Heart right ventricle (tissue), 16 donors: ENCODE results near the gene IFITM1. TPM values are rescaled to one million over a fixed set of nuclear protein-coding genes. Genes with fewer than 3 reads are reported as not detected.

Source experiments
- ATAC-seq, 8 donors: fragments of 200-7000 bp; cut with Tn5 transposase; one replicate each; pipeline ENCODE4 v1.9.1; 2020; ENCODE audit warnings: mild to moderate bottlenecking in 8 of 8, moderate library complexity in 8 of 8, moderate number of reproducible peaks in 1 of 8
- DNase-seq, 2 donors: peaks; one replicate each; pipeline ENCODE4 v3.0.0-alpha.2; 2020
- H3K27ac ChIP-seq, 10 donors: fragments of 200-600 bp; sonication (generic) in 2 of 10; one replicate each; pipeline versions ENCODE4 v1.5.0 to v1.8.0; 2020 to 2022; ENCODE audit warnings: mild to moderate bottlenecking in 3 of 10
- H3K27me3 ChIP-seq, 7 donors: fragments of 200-600 bp; one replicate each; pipeline ENCODE4 v1.8.0; 2021 to 2022; ENCODE audit warnings: mild to moderate bottlenecking in 2 of 7
- H3K36me3 ChIP-seq, 9 donors: fragments of 200-600 bp; sonication (generic) in 1 of 9; one replicate each; pipeline versions ENCODE4 v1.5.0 to v1.8.0; 2020 to 2022; ENCODE audit warnings: mild to moderate bottlenecking in 2 of 9
- H3K4me1 ChIP-seq, 9 donors: fragments of 200-600 bp; sonication (generic) in 1 of 9; one replicate each; pipeline versions ENCODE4 v1.5.0 to v1.8.0; 2020 to 2022; ENCODE audit warnings: mild to moderate bottlenecking in 4 of 9
- H3K4me3 ChIP-seq, 10 donors: fragments of 200-600 bp; sonication (generic) in 2 of 10; one replicate each; pipeline versions ENCODE4 v1.5.0 to v1.8.0; 2020 to 2022; ENCODE audit warnings: mild to moderate bottlenecking in 7 of 10, moderate library complexity in 2 of 10
- H3K9me3 ChIP-seq, 11 donors: fragments of 200-600 bp in 10 of 11; sonication (generic) in 2 of 11; one replicate each; pipeline versions ENCODE4 v1.5.0 to v1.8.0; 2013 to 2022; ENCODE audit warnings: mild to moderate bottlenecking in 2 of 11, control low read depth in 1 of 11, moderate library complexity in 1 of 11
- CTCF ChIP-seq, 9 donors: fragments of 200-600 bp; sonication (generic) in 2 of 9; IDR thresholded peaks; one replicate each; pipeline versions ENCODE4 v1.5.0 to v1.8.0; 2021 to 2022; ENCODE audit warnings: antibody characterized with exemption in 9 of 9, mild to moderate bottlenecking in 5 of 9, moderate library complexity in 1 of 9
- WGBS, 2 donors: extraction: QIAGEN DNeasy Blood & Tissue Kit; methylation state at CpG; one replicate each; pipeline ENCODE4 v1.1.7; 2013; ENCODE audit warnings: inconsistent platforms in 1 of 2; 5-methylcytosine and 5-hydroxymethylcytosine counted together
- intact Hi-C, 10 donors: fragments of 100-400 bp; cut with DNase I; formaldehyde crosslinking; loops; one replicate each; pipeline versions ENCODE4 v1.11.1 to v1.14.2; 2022
- polyA plus RNA-seq, 2 donors: library from polyadenylated mRNA; stranded (reverse); fragments of 200-250 nt; gene quantifications; one replicate each; pipeline ENCODE4 v1.2.3, GENCODE V29; 2013
- total RNA-seq, 10 donors: library from RNA; stranded (reverse); fragmentation: NEBNext Ultra II Directional in 3 of 10; extraction: Animal tissue kit (Norgen Biotek cat#: 25700) in 3 of 10; gene quantifications; one replicate each; pipeline versions ENCODE4 v1.2.1 to v1.2.4, GENCODE V29; 2021 to 2023
- donor health status: Arrhythmogenic right ventricular cardiomyopathy.
- donor health status: ischemic (EF 13 %, LVEDD 7.1; RV severe dilation, severe dysfunction).
- donor health status: healthy with polysubstance abuse.
- donor health status: DM: no; HTN: yes; CAD: no.
- donor health status: DM: no; HTN: no; CAD: no.
- donor health status: ischemic (EF 25% LVEDD 6.9; RV normal size, moderate dysfunction).
- donor health status: ischemic (EF 25% LVEDD 5.7; RV mildly dilated, moderate dysfunction).
- donor health status: healthy.
- donor health status: DM: yes; HTN: yes; CAD: no.
- donor health status: Ischemic cardiomyopathy.
- donor health status: ischemic (EF 35%, LVEDD 5.7; RV mildly dilated, moderate dysfunction).
- donor health status: nonischemic (EF 11% LVEDD 7.7; RV severe dilation, severe dysfunction).
- donor health status: DM: yes; HTN: yes; CAD: no.
- donor health status: PGD.
- donor health status: ischemic (EF 29% LVEDD 5.4; RV normal size, mild dysfunction).
- donor health status: nonischemic (EF 23%, LVEDD 6.1; RV moderate dilation, normal function).

The IFITM1 gene
- total and polyA plus RNA-seq, 12 donors, result 51.6 to 427 (median 120) TPM

GRCh38 chr11:304915-305843 is 8.7 kb upstream of the IFITM1 start:
- peaks cover 0 to 10% (median 0%) of the 10 kb centered on the region in 9 donors for H3K36me3 ChIP-seq
- intact Hi-C loops, result loop anchor here in 5 of 10 donors (5.0 to 10.0 kb wide), 3 partner anchors 50 to 147 kb away; partner anchors contain the start of gene PTDSS2 (in 1 of the 5)
- H3K4me1 ChIP-seq, result peaks cover 5 to 51% (median 25%) of the 10 kb centered on the region in 9 donors
- H3K27ac ChIP-seq, result peak overlapping the region in 6 of 10 donors; percentile 15 to 97 (median 87)
- peaks cover 0 to 25% (median 6%) of the 10 kb centered on the region in 7 donors for H3K27me3 ChIP-seq
- DNase-seq (peak; percentile 58 to 79), ATAC-seq (peak in 5 of 8 donors; percentile 11 to 34 (median 24))
- peak overlapping the region in 1 of 10 donors; percentile 9 for H3K4me3 ChIP-seq
- peak; percentile 47 to 79 (median 67) for TF ChIP-seq CTCF (IDR thresholded peaks at IDR 0.05)
- 33 to 36% methylated on average over 19 of the region's 19 CpGs for WGBS, 2 donors
- no peaks in the 10 kb centered on the region for H3K9me3 ChIP-seq

- WGBS, 2 donors, result 86 to 87% methylated on average over 10 of the region's 10 CpGs
- H3K27ac ChIP-seq, result peak overlapping the region in 8 of 10 donors; percentile 15 to 97 (median 88)
- DNase-seq, result no peak
These were observed 8.0 kb upstream of the IFITM1 start for GRCh38 chr11:305844-306211.

GRCh38 chr11:306645-307371 is 7.0 kb upstream of the IFITM1 start:
- peaks cover 5 to 49% (median 27%) of the 10 kb centered on the region in 9 donors for H3K4me1 ChIP-seq
- H3K9me3 ChIP-seq, result no peaks in the 10 kb centered on the region
- WGBS, 2 donors, result 90% methylated on average over 17 of the region's 17 CpGs
- TF ChIP-seq CTCF (IDR thresholded peaks at IDR 0.05), result no peak
- DNase-seq (peak in 1 of 2 donors; percentile 19), ATAC-seq (no peak)
- intact Hi-C loops, result loop anchor here in 2 of 10 donors (5.0 to 10.0 kb wide), 2 partner anchors 48 to 50 kb away; no protein-coding TSS in a partner anchor
- peak overlapping the region; percentile 66 to 97 (median 88) for H3K27ac ChIP-seq
- H3K4me3 ChIP-seq, result peak overlapping the region in 2 of 10 donors; percentile 70 to 71
- H3K36me3 ChIP-seq, result peaks cover 0 to 10% (median 0%) of the 10 kb centered on the region in 9 donors
- peaks cover 0 to 13% (median 0%) of the 10 kb centered on the region in 7 donors for H3K27me3 ChIP-seq

More at GRCh38 chr11:305844-306211, 8.0 kb upstream of the IFITM1 start:
- no peaks in the 10 kb centered on the region for H3K9me3 ChIP-seq
- ATAC-seq, result no peak
- no peak overlapping the region for H3K4me3 ChIP-seq
- intact Hi-C loops, result loop anchor here in 2 of 10 donors (5.0 to 10.0 kb wide), 2 partner anchors 49 to 51 kb away; no protein-coding TSS in a partner anchor
- peaks cover 0 to 10% (median 0%) of the 10 kb centered on the region in 9 donors for H3K36me3 ChIP-seq
- H3K4me1 ChIP-seq, result peaks cover 5 to 47% (median 25%) of the 10 kb centered on the region in 9 donors
- no peak for TF ChIP-seq CTCF (IDR thresholded peaks at IDR 0.05)
- peaks cover 0 to 19% (median 4%) of the 10 kb centered on the region in 7 donors for H3K27me3 ChIP-seq
